ENCODE measurements around the gene LYVE1.

DNA sequence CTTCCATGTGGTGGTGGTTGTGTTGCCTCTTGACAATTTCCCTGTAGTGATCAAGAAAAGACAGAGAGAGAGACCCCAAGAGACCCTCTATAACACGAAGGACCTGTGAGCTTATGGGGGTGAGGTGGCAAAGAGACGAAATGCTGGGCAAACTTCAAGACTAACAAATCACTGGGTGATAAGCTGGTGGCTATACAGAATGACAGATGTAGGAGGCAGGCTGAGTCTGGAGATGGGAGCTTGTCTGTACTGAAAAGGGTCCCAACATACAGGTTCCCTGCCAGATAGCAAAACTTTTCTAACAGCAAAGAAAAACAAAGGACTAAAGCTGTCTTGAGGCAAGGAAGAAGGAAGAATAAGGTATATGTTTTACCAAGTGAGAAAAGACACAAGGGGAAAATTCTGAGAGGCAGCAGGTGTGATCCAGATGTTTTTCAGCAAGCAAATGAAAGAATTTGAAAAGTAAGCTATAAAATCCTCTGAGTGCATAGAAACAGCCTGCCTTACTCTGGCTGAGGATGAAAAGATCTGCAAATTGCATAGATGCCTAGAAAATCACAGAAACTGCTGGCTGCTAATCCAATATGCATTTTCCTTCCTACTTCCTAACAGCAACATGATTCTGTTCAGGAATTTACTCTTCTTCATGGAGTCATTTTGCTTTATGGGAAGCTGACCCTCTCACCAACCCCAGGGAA is 21.9 kb upstream of the LYVE1 start:
- TF ChIP-seq TAF1 (IDR thresholded peaks at IDR 0.05; ENCODE audit: borderline replicate concordance, insufficient read depth, low read length) (no peak), POLR2AphosphoS5 (IDR thresholded peaks at IDR 0.05; ENCODE audit: low read depth, low read length) (no peak)
